Endothelial cell of hepatic sinusoid (primary cell): ENCODE data around the gene CEP164.

Experiments used
- in situ Hi-C: cut with HindIII; loops from 2 replicates; pipeline ENCODE4 v1.10.0; 2017; ENCODE audit warnings: low sequenced_read_pairs

Gene CEP164

GRCh38 chr11:117356126-117356890 is 28.7 kb downstream of the CEP164 start:
- in situ Hi-C loops, result no loop called here

GRCh38 chr11:117361432-117361831 is 33.8 kb downstream of the CEP164 start:
- in situ Hi-C loops, result no loop called here

- in situ Hi-C loops, result no loop called here
Measured at GRCh38 chr11:117366248-117366647, 38.6 kb downstream of the CEP164 start.

GRCh38 chr11:117366875-117367274 is 39.2 kb downstream of the CEP164 start:
- in situ Hi-C loops, result no loop called here

GRCh38 chr11:117369534-117369933 is 41.9 kb downstream of the CEP164 start:
- in situ Hi-C loops, result no loop called here

- in situ Hi-C loops, result no loop called here
Measured at GRCh38 chr11:117371453-117371852, 43.8 kb downstream of the CEP164 start.

- in situ Hi-C loops, result no loop called here
Measured at GRCh38 chr11:117374316-117375055, 46.8 kb downstream of the CEP164 start.

GRCh38 chr11:117375960-117376359 is 48.3 kb downstream of the CEP164 start:
- in situ Hi-C loops, result no loop called here

- in situ Hi-C loops, result no loop called here
Measured at GRCh38 chr11:117376517-117376916, 48.9 kb downstream of the CEP164 start.

GRCh38 chr11:117378976-117379865 is 51.6 kb downstream of the CEP164 start:
- in situ Hi-C loops, result no loop called here

GRCh38 chr11:117380676-117381075 is 53.0 kb downstream of the CEP164 start:
- in situ Hi-C loops, result no loop called here

GRCh38 chr11:117381481-117382387 is 54.1 kb downstream of the CEP164 start:
- in situ Hi-C loops, result no loop called here

- in situ Hi-C loops, result no loop called here
Measured at GRCh38 chr11:117382746-117383145, 55.1 kb downstream of the CEP164 start.

GRCh38 chr11:117384045-117384444 is 56.4 kb downstream of the CEP164 start:
- in situ Hi-C loops, result no loop called here

- in situ Hi-C loops, result no loop called here
Measured at GRCh38 chr11:117385471-117385870, 57.8 kb downstream of the CEP164 start.

GRCh38 chr11:117385906-117386305 is 58.3 kb downstream of the CEP164 start:
- in situ Hi-C loops, result no loop called here

- in situ Hi-C loops, result no loop called here
Measured at GRCh38 chr11:117387992-117388755, 60.5 kb downstream of the CEP164 start.

- in situ Hi-C loops, result no loop called here
Measured at GRCh38 chr11:117390743-117391142, 63.1 kb downstream of the CEP164 start.

GRCh38 chr11:117391181-117391580 is 63.5 kb downstream of the CEP164 start:
- in situ Hi-C loops, result no loop called here
